ENCODE data around the gene NCOA1. TPM values are rescaled to one million over a fixed set of nuclear protein-coding genes. Genes with fewer than 3 reads are reported as not detected.

Gene NCOA1
- total RNA-seq, 1 experiment from 2014 or later: 11.6 TPM

DNA sequence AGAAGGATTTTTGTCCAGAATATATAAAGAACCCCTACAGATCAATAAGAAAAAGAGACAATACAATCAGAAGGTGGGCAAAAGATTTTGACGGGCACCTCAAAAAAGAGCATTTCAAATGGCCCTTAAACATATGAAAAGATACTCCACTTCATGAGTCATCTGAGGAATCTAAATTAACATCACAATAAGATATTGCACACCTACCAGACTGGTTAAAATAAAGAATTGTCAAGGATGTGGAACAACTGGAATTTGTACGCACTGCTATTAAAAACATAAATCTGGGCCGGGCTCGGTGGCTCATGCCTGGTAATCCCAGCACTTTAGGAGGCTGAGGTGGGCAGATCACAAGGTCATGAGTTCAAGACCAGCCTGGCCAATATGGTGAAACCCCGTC, 17.0 kb upstream of the NCOA1 start:
- Histone ChIP-seq H3K9me3 (ENCODE audit: insufficient read depth, low read depth) (no peaks in the 10 kb centered on the region), H3K79me2 (ENCODE audit: low read depth) (no peaks in the 10 kb centered on the region), H3K4me1 (replicated peaks; ENCODE audit: insufficient read depth) (no peaks in the 10 kb centered on the region; the same call in 1 of the 2 replicates), H3K36me3 (ENCODE audit: low read depth) (no peaks in the 10 kb centered on the region), H3K27ac (no peak overlapping the region), H3K27me3 (ENCODE audit: insufficient read depth, low read depth) (no peaks in the 10 kb centered on the region), H3K4me2 (no peak overlapping the region), H3K9me2 (ENCODE audit: insufficient read depth) (no peaks in the 10 kb centered on the region), H3K4me3 (no peak overlapping the region), H2AFZ (no peak overlapping the region), H4K20me1 (ENCODE audit: insufficient read depth) (no peaks in the 10 kb centered on the region), H3F3A (ENCODE audit: insufficient read depth, low read depth) (no peaks in the 10 kb centered on the region)
- TF ChIP-seq, protein P1, sequence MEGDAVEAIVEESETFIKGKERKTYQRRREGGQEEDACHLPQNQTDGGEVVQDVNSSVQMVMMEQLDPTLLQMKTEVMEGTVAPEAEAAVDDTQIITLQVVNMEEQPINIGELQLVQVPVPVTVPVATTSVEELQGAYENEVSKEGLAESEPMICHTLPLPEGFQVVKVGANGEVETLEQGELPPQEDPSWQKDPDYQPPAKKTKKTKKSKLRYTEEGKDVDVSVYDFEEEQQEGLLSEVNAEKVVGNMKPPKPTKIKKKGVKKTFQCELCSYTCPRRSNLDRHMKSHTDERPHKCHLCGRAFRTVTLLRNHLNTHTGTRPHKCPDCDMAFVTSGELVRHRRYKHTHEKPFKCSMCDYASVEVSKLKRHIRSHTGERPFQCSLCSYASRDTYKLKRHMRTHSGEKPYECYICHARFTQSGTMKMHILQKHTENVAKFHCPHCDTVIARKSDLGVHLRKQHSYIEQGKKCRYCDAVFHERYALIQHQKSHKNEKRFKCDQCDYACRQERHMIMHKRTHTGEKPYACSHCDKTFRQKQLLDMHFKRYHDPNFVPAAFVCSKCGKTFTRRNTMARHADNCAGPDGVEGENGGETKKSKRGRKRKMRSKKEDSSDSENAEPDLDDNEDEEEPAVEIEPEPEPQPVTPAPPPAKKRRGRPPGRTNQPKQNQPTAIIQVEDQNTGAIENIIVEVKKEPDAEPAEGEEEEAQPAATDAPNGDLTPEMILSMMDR (conservative IDR thresholded peaks at IDR 0.05): no peak
- TF ChIP-seq EZH2 (IDR thresholded peaks at IDR 0.05; ENCODE audit: low read depth): no peak
- intact Hi-C loops (cut with micrococcal nuclease; ENCODE audit: unreplicated experiment): no loop called here
- no TSS peak for BruUV-seq (replicated peaks)
- ChIA-PET POLR2A (ENCODE audit: unreplicated experiment) (no interaction called here), CTCF (interaction anchor here (0.6 kb wide), 1 partner anchor 291 kb away, joined by 7 read pairs; no protein-coding TSS in a partner anchor)
- DNase-seq: no peak

- no peaks in the 10 kb centered on the region for H3K79me2 ChIP-seq (ENCODE audit: low read depth)
- no peak overlapping the region for H3K27ac ChIP-seq
- TF ChIP-seq, protein P1 (conservative IDR thresholded peaks at IDR 0.05): no peak
- TF ChIP-seq EZH2 (IDR thresholded peaks at IDR 0.05; ENCODE audit: low read depth): no peak
- intact Hi-C loops (cut with micrococcal nuclease; ENCODE audit: unreplicated experiment): no loop called here
- no peaks in the 10 kb centered on the region for H3F3A ChIP-seq (ENCODE audit: insufficient read depth, low read depth)
- no peaks in the 10 kb centered on the region; the same call in 1 of the 2 replicates for H3K4me1 ChIP-seq (replicated peaks; ENCODE audit: insufficient read depth)
- no TSS peak for BruUV-seq (replicated peaks)
- no peaks in the 10 kb centered on the region for H3K9me2 ChIP-seq (ENCODE audit: insufficient read depth)
- H3K4me2 ChIP-seq: no peak overlapping the region
- no peaks in the 10 kb centered on the region for H3K9me3 ChIP-seq (ENCODE audit: insufficient read depth, low read depth)
- no peaks in the 10 kb centered on the region for H3K27me3 ChIP-seq (ENCODE audit: insufficient read depth, low read depth)
- CTCF ChIA-PET: no interaction called here
- H3K36me3 ChIP-seq (ENCODE audit: low read depth): no peaks in the 10 kb centered on the region
- H3K4me3 ChIP-seq: no peak overlapping the region
- POLR2A ChIA-PET (ENCODE audit: unreplicated experiment): no interaction called here
- no peak for DNase-seq
- H4K20me1 ChIP-seq (ENCODE audit: insufficient read depth): no peaks in the 10 kb centered on the region
- no peak overlapping the region for H2AFZ ChIP-seq
Measured at GRCh38 chr2:24477229-24477628, 13.8 kb upstream of the NCOA1 start.

- CTCF ChIA-PET: no interaction called here
- Histone ChIP-seq H3K79me2 (ENCODE audit: low read depth) (no peaks in the 10 kb centered on the region), H3K4me1 (replicated peaks; ENCODE audit: insufficient read depth) (no peaks in the 10 kb centered on the region; the same call in 1 of the 2 replicates), H3K4me3 (no peak overlapping the region), H3K27me3 (ENCODE audit: insufficient read depth, low read depth) (no peaks in the 10 kb centered on the region), H3K27ac (no peak overlapping the region), H2AFZ (no peak overlapping the region; the same call in 1 of the 2 replicates), H3K9me3 (ENCODE audit: insufficient read depth, low read depth) (no peaks in the 10 kb centered on the region), H3K36me3 (ENCODE audit: low read depth) (no peaks in the 10 kb centered on the region), H3K9me2 (ENCODE audit: insufficient read depth) (no peaks in the 10 kb centered on the region), H3F3A (ENCODE audit: insufficient read depth, low read depth) (no peaks in the 10 kb centered on the region), H4K20me1 (ENCODE audit: insufficient read depth) (no peaks in the 10 kb centered on the region), H3K4me2 (no peak overlapping the region)
- POLR2A ChIA-PET (ENCODE audit: unreplicated experiment): no interaction called here
- TF ChIP-seq, protein P1 (conservative IDR thresholded peaks at IDR 0.05): no peak
- TF ChIP-seq EZH2 (IDR thresholded peaks at IDR 0.05; ENCODE audit: low read depth): no peak
- DNase-seq: peak in 1 of 2 experiments; percentile 64
- intact Hi-C loops (cut with micrococcal nuclease; ENCODE audit: unreplicated experiment): no loop called here
- no TSS peak for BruUV-seq (replicated peaks)
Measured at GRCh38 chr2:24478243-24478642, 12.8 kb upstream of the NCOA1 start.
